GM12891 (cell line): ENCODE results near the gene ADAMTS13.
"Not testable (repeated sequence)": the region's sequence is repeated elsewhere in the genome, so short reads cannot be mapped to it uniquely, and the experiment has no call there.

Experiments
- DNase-seq: peaks from one replicate; pipeline ENCODE4 v3.0.0; 2011; ENCODE audit warnings: low spot score; ENCODE audit not compliant: insufficient read length
- FAIRE-seq: peaks from 2 replicates; lab custom pipeline; 2011; peaks lifted over from hg19 to GRCh38; lab: Jason Lieb, UNC
- PAX5 ChIP-seq: IDR thresholded peaks from 2 replicates; pipeline ENCODE4 v1.6.1; 2011; ENCODE audit warnings: low read length, moderate library complexity, mild to moderate bottlenecking; ENCODE audit not compliant: insufficient read depth, severe bottlenecking
- POLR2A ChIP-seq: IDR thresholded peaks from 2 replicates; pipeline ENCODE4 v1.6.1; 2011; ENCODE audit warnings: low read depth, low read length, control low read depth
- POLR2AphosphoS5 ChIP-seq: IDR thresholded peaks from 2 replicates; pipeline ENCODE4 v1.6.1; 2011; ENCODE audit warnings: low read depth, low read length, control low read depth
- POU2F2 ChIP-seq: IDR thresholded peaks from 2 replicates; pipeline ENCODE4 v1.6.1; 2011; ENCODE audit warnings: low read depth, mild to moderate bottlenecking, control low read depth, low read length, moderate library complexity
- SPI1 ChIP-seq: IDR thresholded peaks from 2 replicates; pipeline ENCODE4 v1.6.1; 2011; ENCODE audit warnings: low read depth, low read length, control low read depth
- TAF1 ChIP-seq: IDR thresholded peaks from 2 replicates; pipeline ENCODE4 v1.6.1; 2011; ENCODE audit warnings: low read depth, low read length, control low read depth

The ADAMTS13 gene

DNA sequence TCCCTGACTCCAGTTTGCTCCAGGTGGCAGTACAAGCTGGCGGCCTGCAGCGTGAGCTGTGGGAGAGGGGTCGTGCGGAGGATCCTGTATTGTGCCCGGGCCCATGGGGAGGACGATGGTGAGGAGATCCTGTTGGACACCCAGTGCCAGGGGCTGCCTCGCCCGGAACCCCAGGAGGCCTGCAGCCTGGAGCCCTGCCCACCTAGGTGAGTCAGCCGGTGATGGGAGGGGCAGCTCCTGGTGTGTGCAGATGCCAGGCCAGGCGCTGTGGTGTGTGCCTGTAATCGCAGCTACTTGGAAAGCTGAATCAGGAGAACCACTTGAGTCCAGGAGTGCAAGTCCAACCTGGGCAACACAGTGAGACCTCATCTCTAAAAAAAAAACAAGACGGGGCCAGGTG lies 27.6 kb downstream of the ADAMTS13 start:
- no peak for DNase-seq
- TF ChIP-seq TAF1: no peak
- TF ChIP-seq PAX5: no peak
- no peak for TF ChIP-seq SPI1
- TF ChIP-seq POLR2A: no peak
- TF ChIP-seq POU2F2: no peak
- TF ChIP-seq POLR2AphosphoS5: no peak
- no peak for FAIRE-seq

DNA sequence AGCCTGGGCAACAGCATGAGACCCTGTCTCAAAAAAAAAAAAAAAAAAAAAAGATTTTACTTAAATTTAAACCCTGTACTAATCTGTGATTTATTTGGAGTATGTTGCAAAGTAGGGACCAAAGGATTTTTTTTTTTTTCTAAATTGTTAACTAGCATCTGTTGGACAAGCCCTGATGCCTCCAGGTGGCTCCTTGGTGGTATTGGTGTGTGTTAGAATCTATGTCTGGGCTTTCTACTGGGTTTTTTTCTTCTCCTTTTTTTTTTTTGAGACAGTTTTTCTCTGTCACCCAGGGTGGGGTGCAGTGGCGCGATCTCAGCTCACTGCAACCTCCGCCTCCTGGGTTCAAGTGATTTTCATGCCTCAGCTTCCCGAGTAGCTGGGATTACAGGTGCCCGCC lies 29.7 kb downstream of the ADAMTS13 start:
- not testable (repeated sequence) for DNase-seq, FAIRE-seq

GRCh38 chr9:133452562-133452961 lies 30.4 kb downstream of the ADAMTS13 start:
- DNase-seq: no peak
- no peak for FAIRE-seq
- no peak for TF ChIP-seq POLR2A
- TF ChIP-seq SPI1: no peak
- no peak for TF ChIP-seq POU2F2
- no peak for TF ChIP-seq TAF1
- no peak for TF ChIP-seq POLR2AphosphoS5
- no peak for TF ChIP-seq PAX5

DNA sequence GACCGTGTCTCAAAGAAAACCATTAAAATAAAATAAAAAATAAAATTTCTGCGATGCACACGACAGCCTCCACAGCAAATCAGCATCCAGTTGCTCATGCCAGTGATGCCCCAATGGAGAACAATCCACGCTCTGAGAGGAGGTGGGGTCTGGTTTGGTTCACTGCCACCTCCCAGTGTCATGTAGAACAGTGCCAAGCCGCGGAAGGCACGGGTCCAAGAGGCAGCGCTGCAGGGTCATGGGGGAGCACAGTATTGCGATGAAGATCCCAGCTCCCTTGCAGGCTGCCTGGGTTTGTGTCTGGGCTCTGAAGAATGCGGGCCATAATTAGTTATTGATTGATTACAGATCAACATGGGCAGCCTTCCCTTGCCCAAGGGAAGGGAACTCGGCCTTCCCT lies 31.5 kb downstream of the ADAMTS13 start:
- no peak for TF ChIP-seq TAF1
- no peak for TF ChIP-seq SPI1
- no peak for TF ChIP-seq POLR2A
- TF ChIP-seq POU2F2: no peak
- no peak for TF ChIP-seq PAX5
- TF ChIP-seq POLR2AphosphoS5: no peak
- DNase-seq (no peak), FAIRE-seq (no peak)

DNA sequence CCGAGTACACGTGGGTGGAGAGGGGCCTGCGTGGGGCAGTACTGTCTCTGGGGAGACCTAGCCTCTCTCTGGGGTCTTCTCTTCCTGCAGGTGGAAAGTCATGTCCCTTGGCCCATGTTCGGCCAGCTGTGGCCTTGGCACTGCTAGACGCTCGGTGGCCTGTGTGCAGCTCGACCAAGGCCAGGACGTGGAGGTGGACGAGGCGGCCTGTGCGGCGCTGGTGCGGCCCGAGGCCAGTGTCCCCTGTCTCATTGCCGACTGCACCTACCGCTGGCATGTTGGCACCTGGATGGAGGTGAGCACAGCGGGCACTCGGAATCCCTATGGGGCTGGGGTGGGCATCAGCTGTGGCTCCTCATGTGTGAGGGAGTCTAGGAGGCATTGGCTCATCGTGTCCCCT lies 32.2 kb downstream of the ADAMTS13 start:
- DNase-seq (no peak), FAIRE-seq (no peak)
- no peak for TF ChIP-seq POLR2A
- no peak for TF ChIP-seq TAF1
- no peak for TF ChIP-seq POU2F2
- no peak for TF ChIP-seq PAX5
- no peak for TF ChIP-seq SPI1
- TF ChIP-seq POLR2AphosphoS5: no peak

GRCh38 chr9:133454943-133455673 lies 32.9 kb downstream of the ADAMTS13 start:
- no peak for DNase-seq
- no peak for TF ChIP-seq PAX5
- no peak for FAIRE-seq

DNA sequence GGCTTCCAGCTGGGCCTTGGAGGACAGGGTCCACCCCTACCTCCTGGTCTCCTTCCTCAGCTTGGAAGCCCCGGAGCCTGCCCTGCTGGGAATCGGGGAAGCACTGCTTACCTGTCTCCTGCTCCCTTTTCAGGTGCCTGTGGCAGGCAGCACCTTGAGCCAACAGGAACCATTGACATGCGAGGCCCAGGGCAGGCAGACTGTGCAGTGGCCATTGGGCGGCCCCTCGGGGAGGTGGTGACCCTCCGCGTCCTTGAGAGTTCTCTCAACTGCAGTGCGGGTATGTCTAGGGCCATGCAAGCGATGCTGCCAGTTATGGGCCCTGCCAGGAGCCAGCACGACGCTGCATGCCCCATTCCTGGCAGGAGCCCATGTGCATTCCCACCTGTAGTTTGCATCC lies 33.8 kb downstream of the ADAMTS13 start:
- no peak for FAIRE-seq

GRCh38 chr9:133456409-133456808 lies 34.2 kb downstream of the ADAMTS13 start:
- TF ChIP-seq POU2F2: no peak
- TF ChIP-seq POLR2AphosphoS5: no peak
- TF ChIP-seq PAX5: no peak
- no peak for TF ChIP-seq POLR2A
- TF ChIP-seq TAF1: no peak
- TF ChIP-seq SPI1: no peak
- no peak for FAIRE-seq
- DNase-seq: no peak

More for the DNA sequence above, 33.8 kb downstream of the ADAMTS13 start:
- DNase-seq: no peak
- TF ChIP-seq SPI1: no peak
- TF ChIP-seq POU2F2: no peak

DNA sequence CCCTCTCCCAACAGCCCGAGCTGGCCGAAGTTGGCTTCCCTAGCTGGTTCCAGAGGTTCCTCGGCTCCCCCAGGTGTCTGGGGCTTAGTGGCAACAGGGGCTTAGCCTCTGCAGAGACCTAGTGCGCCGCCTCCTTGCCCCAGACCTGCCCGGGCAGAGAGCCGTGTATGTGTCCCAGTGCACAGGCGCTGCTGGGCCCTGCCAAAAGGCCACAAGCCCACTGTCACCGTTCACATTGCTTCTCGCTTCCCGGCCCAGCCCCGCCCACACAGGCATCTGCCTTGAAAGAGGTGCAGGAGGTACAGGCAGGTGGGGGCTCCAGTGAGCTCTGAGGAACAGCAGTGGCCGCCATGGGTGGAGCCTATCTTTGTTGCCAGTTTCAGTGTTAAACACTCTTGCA lies 35.1 kb downstream of the ADAMTS13 start:
- no peak for FAIRE-seq
- TF ChIP-seq SPI1 (no peak), PAX5 (no peak), POU2F2 (no peak), POLR2AphosphoS5 (no peak), POLR2A (no peak), TAF1 (no peak)
- DNase-seq: no peak

DNA sequence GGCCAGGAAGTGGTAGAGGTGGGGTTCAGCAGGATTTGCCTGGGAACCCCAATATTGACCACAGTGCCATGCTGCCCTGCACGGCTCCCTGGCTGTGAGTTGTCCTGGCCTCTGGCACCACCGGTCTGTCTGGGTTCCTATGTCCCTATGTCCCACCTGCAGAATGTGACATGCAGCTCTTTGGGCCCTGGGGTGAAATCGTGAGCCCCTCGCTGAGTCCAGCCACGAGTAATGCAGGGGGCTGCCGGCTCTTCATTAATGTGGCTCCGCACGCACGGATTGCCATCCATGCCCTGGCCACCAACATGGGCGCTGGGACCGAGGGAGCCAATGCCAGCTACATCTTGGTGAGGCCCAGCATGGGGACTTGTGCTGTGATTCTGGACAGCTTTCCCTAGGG lies 35.6 kb downstream of the ADAMTS13 start:
- TF ChIP-seq TAF1 (no peak), SPI1 (no peak), POU2F2 (no peak), PAX5 (no peak), POLR2A (no peak), POLR2AphosphoS5 (no peak)
- DNase-seq (no peak), FAIRE-seq (no peak)
